Stomach (tissue), 4 donors: Measurements from ENCODE around the gene MYCBP2.

Experiments used
- POLR2A ChIP-seq, 4 donors: fragments of 450-650 bp; IDR thresholded peaks; one replicate each; pipeline ENCODE4 v1.6.1; 2016; ENCODE audit warnings: antibody characterized with exemption in 4 of 4, control low read depth in 2 of 4, mild to moderate bottlenecking in 1 of 4, moderate library complexity in 1 of 4
- TF ChIP-seq, protein P1 (sequence below), 7 experiments: fragments of 450-650 bp in 4 of 7; fragments of 200-600 bp in 3 of 7; sonication (generic) in 3 of 7; IDR thresholded peaks; one replicate each; pipeline ENCODE4 v1.5.1; 2016 to 2019; ENCODE audit warnings: antibody characterized with exemption in 7 of 7, control low read depth in 2 of 7, mild to moderate bottlenecking in 1 of 7

GRCh38 chr13:77356155-77356554, 29.3 kb upstream of the MYCBP2 start:
- TF ChIP-seq, protein P1, sequence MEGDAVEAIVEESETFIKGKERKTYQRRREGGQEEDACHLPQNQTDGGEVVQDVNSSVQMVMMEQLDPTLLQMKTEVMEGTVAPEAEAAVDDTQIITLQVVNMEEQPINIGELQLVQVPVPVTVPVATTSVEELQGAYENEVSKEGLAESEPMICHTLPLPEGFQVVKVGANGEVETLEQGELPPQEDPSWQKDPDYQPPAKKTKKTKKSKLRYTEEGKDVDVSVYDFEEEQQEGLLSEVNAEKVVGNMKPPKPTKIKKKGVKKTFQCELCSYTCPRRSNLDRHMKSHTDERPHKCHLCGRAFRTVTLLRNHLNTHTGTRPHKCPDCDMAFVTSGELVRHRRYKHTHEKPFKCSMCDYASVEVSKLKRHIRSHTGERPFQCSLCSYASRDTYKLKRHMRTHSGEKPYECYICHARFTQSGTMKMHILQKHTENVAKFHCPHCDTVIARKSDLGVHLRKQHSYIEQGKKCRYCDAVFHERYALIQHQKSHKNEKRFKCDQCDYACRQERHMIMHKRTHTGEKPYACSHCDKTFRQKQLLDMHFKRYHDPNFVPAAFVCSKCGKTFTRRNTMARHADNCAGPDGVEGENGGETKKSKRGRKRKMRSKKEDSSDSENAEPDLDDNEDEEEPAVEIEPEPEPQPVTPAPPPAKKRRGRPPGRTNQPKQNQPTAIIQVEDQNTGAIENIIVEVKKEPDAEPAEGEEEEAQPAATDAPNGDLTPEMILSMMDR (IDR thresholded peaks at IDR 0.05): no peak
- no peak for TF ChIP-seq POLR2A (IDR thresholded peaks at IDR 0.05)
